ENCODE measurements around the gene CHURC1.

Gene CHURC1

DNA sequence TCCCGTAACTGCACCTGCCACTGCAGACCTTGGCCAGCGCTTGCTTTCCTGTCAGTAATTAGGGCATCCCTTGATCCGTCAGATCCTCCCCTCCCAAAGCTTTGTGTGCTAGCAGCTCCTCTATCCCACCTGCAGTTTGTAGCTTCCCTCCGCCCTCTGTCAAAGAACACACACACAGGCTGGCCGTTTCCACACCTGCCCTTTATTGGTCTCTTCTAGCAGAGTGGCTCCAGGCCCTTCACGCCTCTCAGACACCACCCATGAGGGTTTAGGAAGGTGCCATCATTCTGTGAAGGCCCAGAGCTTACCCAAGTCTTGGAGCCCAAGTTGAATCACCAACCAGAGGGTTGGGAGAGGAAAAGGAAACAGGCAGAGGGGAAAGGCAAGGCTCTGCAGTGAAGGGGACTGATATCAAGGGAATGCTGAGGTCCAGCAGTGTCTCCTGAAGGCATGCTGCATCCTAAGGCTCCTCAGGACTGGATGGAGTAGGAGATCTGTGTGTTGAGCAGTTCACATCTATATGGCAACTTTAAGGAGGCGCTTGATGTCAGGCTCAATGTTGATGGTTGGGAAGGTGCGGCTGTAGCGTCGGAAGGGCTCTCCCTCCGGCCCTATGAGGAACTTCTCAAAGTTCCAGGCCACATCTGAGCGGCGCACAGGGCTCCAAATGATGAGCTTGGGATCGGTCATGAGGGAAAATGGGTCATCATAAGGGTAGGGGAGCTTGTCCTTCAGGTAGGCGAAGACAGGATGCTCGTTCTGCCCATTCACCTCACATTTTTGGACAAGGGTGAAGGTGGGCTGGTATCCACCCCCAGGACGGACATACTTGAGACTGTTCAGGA is 24.9 kb downstream of the CHURC1 start:
- H3K4me3 ChIP-seq (ENCODE audit: low read length in 2 of 2) = no peak overlapping the region
- H3K27me3 ChIP-seq (ENCODE audit: control insufficient read depth in 1 of 2, insufficient read depth in 2 of 2, low read length in 2 of 2) = no peaks in the 10 kb centered on the region
- no peak overlapping the region for H3K27ac ChIP-seq (ENCODE audit: low read length)
- no peak overlapping the region for H3K9ac ChIP-seq (ENCODE audit: low read length in 2 of 2)
- no peaks in the 10 kb centered on the region for H3K9me3 ChIP-seq (ENCODE audit: control insufficient read depth in 2 of 2, low read length in 2 of 2)
- H3K4me1 ChIP-seq (ENCODE audit: control insufficient read depth, insufficient read depth, low read length) = no peaks in the 10 kb centered on the region
- H3K36me3 ChIP-seq (ENCODE audit: control insufficient read depth in 2 of 2, insufficient read depth in 2 of 2, low read length in 2 of 2) = peaks cover 9 to 24% of the 10 kb centered on the region in 2 donors

GRCh38 chr14:64939817-64940190 is 25.5 kb downstream of the CHURC1 start:
- Histone ChIP-seq H3K36me3 (ENCODE audit: control insufficient read depth in 2 of 2, insufficient read depth in 2 of 2, low read length in 2 of 2) (peaks cover 9 to 26% of the 10 kb centered on the region in 2 donors), H3K27ac (ENCODE audit: low read length) (no peak overlapping the region), H3K9me3 (ENCODE audit: control insufficient read depth in 2 of 2, low read length in 2 of 2) (no peaks in the 10 kb centered on the region), H3K9ac (ENCODE audit: low read length in 2 of 2) (no peak overlapping the region), H3K4me3 (ENCODE audit: low read length in 2 of 2) (no peak overlapping the region), H3K4me1 (ENCODE audit: control insufficient read depth, insufficient read depth, low read length) (no peaks in the 10 kb centered on the region), H3K27me3 (ENCODE audit: control insufficient read depth in 1 of 2, insufficient read depth in 2 of 2, low read length in 2 of 2) (no peaks in the 10 kb centered on the region)

DNA sequence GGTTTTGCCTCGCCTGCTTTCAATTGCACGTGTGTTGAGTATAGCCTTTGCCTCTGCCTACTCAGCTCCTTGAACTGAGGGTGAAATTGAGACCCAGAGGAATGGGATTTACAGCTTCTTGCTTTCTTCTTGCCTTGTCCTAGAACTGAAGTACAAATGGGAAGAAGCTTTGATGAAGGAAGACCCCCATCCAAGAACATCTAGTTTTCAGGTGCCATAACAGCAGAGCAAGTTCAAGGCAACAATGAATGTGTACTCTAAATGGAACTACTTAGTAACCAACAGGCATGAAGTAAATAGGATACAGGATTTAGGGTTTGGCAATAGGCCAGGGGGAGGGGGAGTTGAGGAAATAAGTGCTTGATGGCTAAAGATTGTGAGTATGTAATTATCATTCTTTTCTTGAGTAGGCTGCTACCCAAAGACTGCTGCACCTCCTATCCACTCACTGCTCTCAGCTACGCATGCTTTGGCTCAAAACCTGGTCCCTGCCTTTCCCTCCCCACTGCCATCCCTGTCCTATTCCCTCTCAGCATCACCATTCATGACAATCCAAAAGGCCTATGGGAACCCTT is 26.2 kb downstream of the CHURC1 start:
- Histone ChIP-seq H3K27ac (ENCODE audit: low read length) (no peak overlapping the region), H3K36me3 (ENCODE audit: control insufficient read depth in 2 of 2, insufficient read depth in 2 of 2, low read length in 2 of 2) (peaks cover 9 to 27% of the 10 kb centered on the region in 2 donors), H3K27me3 (ENCODE audit: control insufficient read depth in 1 of 2, insufficient read depth in 2 of 2, low read length in 2 of 2) (no peaks in the 10 kb centered on the region), H3K9ac (ENCODE audit: low read length in 2 of 2) (peak overlapping the region in 1 of 2 donors; percentile 36), H3K4me3 (ENCODE audit: low read length in 2 of 2) (no peak overlapping the region), H3K4me1 (ENCODE audit: control insufficient read depth, insufficient read depth, low read length) (no peaks in the 10 kb centered on the region), H3K9me3 (ENCODE audit: control insufficient read depth in 2 of 2, low read length in 2 of 2) (no peaks in the 10 kb centered on the region)

- Histone ChIP-seq H3K9me3 (ENCODE audit: control insufficient read depth in 2 of 2, low read length in 2 of 2) (no peaks in the 10 kb centered on the region), H3K27ac (ENCODE audit: low read length) (no peak within 1 kb of the TSS), H3K9ac (ENCODE audit: low read length in 2 of 2) (no peak within 1 kb of the TSS), H3K36me3 (ENCODE audit: control insufficient read depth in 2 of 2, insufficient read depth in 2 of 2, low read length in 2 of 2) (peaks cover 9 to 31% of the 10 kb centered on the region in 2 donors), H3K4me3 (ENCODE audit: low read length in 2 of 2) (no peak within 1 kb of the TSS), H3K27me3 (ENCODE audit: control insufficient read depth in 1 of 2, insufficient read depth in 2 of 2, low read length in 2 of 2) (no peaks in the 10 kb centered on the region), H3K4me1 (ENCODE audit: control insufficient read depth, insufficient read depth, low read length) (no peaks in the 10 kb centered on the region)
These were observed 28.4 kb downstream of the CHURC1 start, which contains the start of gene GPX2 for GRCh38 chr14:64942531-64943111. GPX2 (minus strand) TSS chr14:64942745; CDS start chr14:64942726, 19 bp downstream.

DNA sequence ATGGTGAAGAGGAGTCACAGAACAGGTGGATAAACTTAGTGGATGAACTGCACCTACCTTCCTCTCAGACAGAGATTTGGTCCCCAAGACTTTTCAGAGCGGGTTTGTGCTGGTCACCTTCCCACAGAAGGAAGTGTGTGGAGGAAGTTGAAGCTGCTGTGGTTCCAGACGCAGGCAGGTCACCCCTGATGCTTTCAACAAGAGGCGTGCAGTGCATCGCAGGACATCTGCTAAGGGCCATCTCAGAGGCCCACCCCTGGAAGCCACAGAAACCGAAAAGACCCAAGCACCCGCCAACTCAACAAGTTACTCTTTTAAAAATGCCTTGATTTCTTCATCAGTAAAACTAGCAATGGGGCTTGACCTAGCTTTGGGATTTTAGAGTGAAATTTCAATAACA is 29.3 kb downstream of the CHURC1 start:
- peaks cover 9 to 29% of the 10 kb centered on the region in 2 donors for H3K36me3 ChIP-seq (ENCODE audit: control insufficient read depth in 2 of 2, insufficient read depth in 2 of 2, low read length in 2 of 2)

GRCh38 chr14:64944041-64944440 is 29.8 kb downstream of the CHURC1 start:
- H3K27ac ChIP-seq (ENCODE audit: low read length) = no peak overlapping the region
- no peaks in the 10 kb centered on the region for H3K27me3 ChIP-seq (ENCODE audit: control insufficient read depth in 1 of 2, insufficient read depth in 2 of 2, low read length in 2 of 2)
- no peak overlapping the region for H3K9ac ChIP-seq (ENCODE audit: low read length in 2 of 2)
- H3K4me1 ChIP-seq (ENCODE audit: control insufficient read depth, insufficient read depth, low read length) = no peaks in the 10 kb centered on the region
- no peak overlapping the region for H3K4me3 ChIP-seq (ENCODE audit: low read length in 2 of 2)
- H3K9me3 ChIP-seq (ENCODE audit: control insufficient read depth in 2 of 2, low read length in 2 of 2) = no peaks in the 10 kb centered on the region
- peaks cover 9 to 29% of the 10 kb centered on the region in 2 donors for H3K36me3 ChIP-seq (ENCODE audit: control insufficient read depth in 2 of 2, insufficient read depth in 2 of 2, low read length in 2 of 2)

More for the DNA sequence above, 29.3 kb downstream of the CHURC1 start:
- no peaks in the 10 kb centered on the region for H3K4me1 ChIP-seq (ENCODE audit: control insufficient read depth, insufficient read depth, low read length)
- no peak overlapping the region for H3K9ac ChIP-seq (ENCODE audit: low read length in 2 of 2)
- no peaks in the 10 kb centered on the region for H3K27me3 ChIP-seq (ENCODE audit: control insufficient read depth in 1 of 2, insufficient read depth in 2 of 2, low read length in 2 of 2)
- no peak overlapping the region for H3K4me3 ChIP-seq (ENCODE audit: low read length in 2 of 2)
- H3K27ac ChIP-seq (ENCODE audit: low read length) = no peak overlapping the region
- no peaks in the 10 kb centered on the region for H3K9me3 ChIP-seq (ENCODE audit: control insufficient read depth in 2 of 2, low read length in 2 of 2)

GRCh38 chr14:64944861-64945260 is 30.6 kb downstream of the CHURC1 start:
- Histone ChIP-seq H3K9ac (ENCODE audit: low read length in 2 of 2) (no peak overlapping the region), H3K27me3 (ENCODE audit: control insufficient read depth in 1 of 2, insufficient read depth in 2 of 2, low read length in 2 of 2) (no peaks in the 10 kb centered on the region), H3K36me3 (ENCODE audit: control insufficient read depth in 2 of 2, insufficient read depth in 2 of 2, low read length in 2 of 2) (peaks cover 9 to 26% of the 10 kb centered on the region in 2 donors), H3K27ac (ENCODE audit: low read length) (no peak overlapping the region), H3K4me1 (ENCODE audit: control insufficient read depth, insufficient read depth, low read length) (no peaks in the 10 kb centered on the region), H3K4me3 (ENCODE audit: low read length in 2 of 2) (no peak overlapping the region), H3K9me3 (ENCODE audit: control insufficient read depth in 2 of 2, low read length in 2 of 2) (no peaks in the 10 kb centered on the region)

- Histone ChIP-seq H3K9me3 (ENCODE audit: control insufficient read depth in 2 of 2, low read length in 2 of 2) (no peaks in the 10 kb centered on the region), H3K27me3 (ENCODE audit: control insufficient read depth in 1 of 2, insufficient read depth in 2 of 2, low read length in 2 of 2) (no peaks in the 10 kb centered on the region), H3K27ac (ENCODE audit: low read length) (no peak overlapping the region), H3K9ac (ENCODE audit: low read length in 2 of 2) (no peak overlapping the region), H3K4me1 (ENCODE audit: control insufficient read depth, insufficient read depth, low read length) (no peaks in the 10 kb centered on the region), H3K36me3 (ENCODE audit: control insufficient read depth in 2 of 2, insufficient read depth in 2 of 2, low read length in 2 of 2) (peaks cover 4 to 24% of the 10 kb centered on the region in 2 donors), H3K4me3 (ENCODE audit: low read length in 2 of 2) (no peak overlapping the region)
These were observed 31.4 kb downstream of the CHURC1 start for GRCh38 chr14:64945431-64946178.

GRCh38 chr14:64946310-64947045 is 32.2 kb downstream of the CHURC1 start:
- Histone ChIP-seq H3K4me3 (ENCODE audit: low read length in 2 of 2) (no peak overlapping the region), H3K27ac (ENCODE audit: low read length) (no peak overlapping the region), H3K9me3 (ENCODE audit: control insufficient read depth in 2 of 2, low read length in 2 of 2) (no peaks in the 10 kb centered on the region)

More at GRCh38 chr14:64946310-64947045, 32.2 kb downstream of the CHURC1 start:
- H3K27me3 ChIP-seq (ENCODE audit: control insufficient read depth in 1 of 2, insufficient read depth in 2 of 2, low read length in 2 of 2) = no peaks in the 10 kb centered on the region
- no peak overlapping the region for H3K9ac ChIP-seq (ENCODE audit: low read length in 2 of 2)
- peaks cover under 1% of the 10 kb centered on the region for H3K4me1 ChIP-seq (ENCODE audit: control insufficient read depth, insufficient read depth, low read length)
- peaks cover 3 to 22% of the 10 kb centered on the region in 2 donors for H3K36me3 ChIP-seq (ENCODE audit: control insufficient read depth in 2 of 2, insufficient read depth in 2 of 2, low read length in 2 of 2)

Data from stomach smooth muscle (tissue), 2 donors.